A375 (cell line): ENCODE measurements around the gene GAD1. TPM values are rescaled to one million over a fixed set of nuclear protein-coding genes. Genes with fewer than 3 reads are reported as not detected.

Source experiments
- small RNA-seq: library from RNA; depleted of rRNA; stranded (forward); fragments of <200 nt; gene quantifications from one replicate; pipeline ENCODE3, GENCODE V24; 2014
- total RNA-seq: library from RNA; depleted of rRNA; stranded (reverse); fragments of >200 nt; shearing (Covaris generic); gene quantifications from 2 replicates; pipeline ENCODE4 v1.2.3, GENCODE V29; 2014; rRNA removed

GAD1 gene
- 7.2 and 8.1 TPM in 2 replicates for total RNA-seq

DNA sequence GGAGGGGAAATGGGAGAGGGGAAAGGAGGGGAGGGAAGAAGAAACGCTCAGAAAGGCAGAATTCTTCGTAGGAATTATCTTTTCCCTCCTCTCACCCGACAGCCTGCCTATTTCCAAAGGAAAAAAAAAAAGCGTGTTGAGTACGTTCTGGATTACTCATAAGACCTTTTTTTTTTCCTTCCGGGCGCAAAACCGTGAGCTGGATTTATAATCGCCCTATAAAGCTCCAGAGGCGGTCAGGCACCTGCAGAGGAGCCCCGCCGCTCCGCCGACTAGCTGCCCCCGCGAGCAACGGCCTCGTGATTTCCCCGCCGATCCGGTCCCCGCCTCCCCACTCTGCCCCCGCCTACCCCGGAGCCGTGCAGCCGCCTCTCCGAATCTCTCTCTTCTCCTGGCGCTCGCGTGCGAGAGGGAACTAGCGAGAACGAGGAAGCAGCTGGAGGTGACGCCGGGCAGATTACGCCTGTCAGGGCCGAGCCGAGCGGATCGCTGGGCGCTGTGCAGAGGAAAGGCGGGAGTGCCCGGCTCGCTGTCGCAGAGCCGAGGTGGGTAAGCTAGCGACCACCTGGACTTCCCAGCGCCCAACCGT, at the start of gene GAD1:
Gene GAD1 (plus strand): TSS at position 384 of the 589 bp plus-strand sequence. CDS start 1,705 bp downstream, outside the sequence.

DNA sequence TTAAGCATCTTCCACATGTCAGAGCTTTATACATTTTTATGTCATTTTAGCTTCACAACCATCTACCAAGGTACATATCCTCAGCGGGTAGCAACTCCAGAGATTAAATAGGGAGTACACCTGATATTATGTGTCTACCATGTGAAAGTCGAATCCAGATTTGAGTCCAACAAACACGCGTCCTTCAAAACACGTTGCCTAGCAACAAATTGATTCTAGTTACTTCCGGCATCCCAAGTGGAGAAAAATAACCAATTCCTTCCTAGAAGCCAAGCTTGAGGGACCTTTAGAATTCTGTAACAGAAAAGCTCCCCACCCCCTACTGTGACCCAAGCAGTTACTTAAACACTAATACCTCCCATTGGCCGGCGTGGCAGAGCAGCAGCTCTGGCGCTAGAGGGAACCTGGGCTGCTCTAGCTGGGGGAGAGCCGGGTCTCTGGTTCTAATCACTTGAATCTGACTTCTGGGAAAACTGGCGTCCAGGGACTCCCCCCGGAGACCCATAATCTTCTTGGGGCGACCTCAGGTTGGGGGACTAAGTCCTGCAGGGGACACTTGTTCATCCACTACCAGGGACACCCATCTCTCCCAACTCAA, 46.6 kb upstream of the GAD1 start, which contains the start of gene ERICH2:
Gene ERICH2 (plus strand): TSS at position 371 of the 598 bp plus-strand sequence. CDS start 304 bp downstream, outside the sequence.

Small RNAs within 50 kb of the gene (small RNA-seq; reads per million reads assigned to genes)
- gene RF00019: not detected

Other genes starting within 250 kb of the GAD1 start
- not detected in 2 replicates for gene SP5, start 101.5 kb upstream of the GAD1 start, total RNA-seq
- not detected in 2 replicates for gene ERICH2, start 46.5 kb upstream of the GAD1 start, total RNA-seq
- gene GORASP2, start 112.4 kb downstream of the GAD1 start, total RNA-seq: 10.8 and 17.9 TPM in 2 replicates